A172 (cell line): ENCODE results near the gene PPP4R1. TPM values are rescaled to one million over a fixed set of nuclear protein-coding genes. Genes with fewer than 3 reads are reported as not detected.
"Not testable (repeated sequence)": the region's sequence is repeated elsewhere in the genome, so short reads cannot be mapped to it uniquely, and the experiment has no call there.

ENCODE experiments used
- DNase-seq: peaks from one replicate; pipeline ENCODE4 v3.0.0-alpha.2; 2015; ENCODE audit warnings: low spot score
- total RNA-seq: library from RNA; depleted of rRNA; stranded (reverse); fragments of >200 nt; shearing (Covaris generic); gene quantifications from 2 replicates; pipeline ENCODE4 v1.2.3, GENCODE V29; 2014; rRNA removed

The PPP4R1 gene, protein sequence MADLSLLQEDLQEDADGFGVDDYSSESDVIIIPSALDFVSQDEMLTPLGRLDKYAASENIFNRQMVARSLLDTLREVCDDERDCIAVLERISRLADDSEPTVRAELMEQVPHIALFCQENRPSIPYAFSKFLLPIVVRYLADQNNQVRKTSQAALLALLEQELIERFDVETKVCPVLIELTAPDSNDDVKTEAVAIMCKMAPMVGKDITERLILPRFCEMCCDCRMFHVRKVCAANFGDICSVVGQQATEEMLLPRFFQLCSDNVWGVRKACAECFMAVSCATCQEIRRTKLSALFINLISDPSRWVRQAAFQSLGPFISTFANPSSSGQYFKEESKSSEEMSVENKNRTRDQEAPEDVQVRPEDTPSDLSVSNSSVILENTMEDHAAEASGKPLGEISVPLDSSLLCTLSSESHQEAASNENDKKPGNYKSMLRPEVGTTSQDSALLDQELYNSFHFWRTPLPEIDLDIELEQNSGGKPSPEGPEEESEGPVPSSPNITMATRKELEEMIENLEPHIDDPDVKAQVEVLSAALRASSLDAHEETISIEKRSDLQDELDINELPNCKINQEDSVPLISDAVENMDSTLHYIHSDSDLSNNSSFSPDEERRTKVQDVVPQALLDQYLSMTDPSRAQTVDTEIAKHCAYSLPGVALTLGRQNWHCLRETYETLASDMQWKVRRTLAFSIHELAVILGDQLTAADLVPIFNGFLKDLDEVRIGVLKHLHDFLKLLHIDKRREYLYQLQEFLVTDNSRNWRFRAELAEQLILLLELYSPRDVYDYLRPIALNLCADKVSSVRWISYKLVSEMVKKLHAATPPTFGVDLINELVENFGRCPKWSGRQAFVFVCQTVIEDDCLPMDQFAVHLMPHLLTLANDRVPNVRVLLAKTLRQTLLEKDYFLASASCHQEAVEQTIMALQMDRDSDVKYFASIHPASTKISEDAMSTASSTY
- 107 and 125 TPM in 2 replicates for total RNA-seq

DNA sequence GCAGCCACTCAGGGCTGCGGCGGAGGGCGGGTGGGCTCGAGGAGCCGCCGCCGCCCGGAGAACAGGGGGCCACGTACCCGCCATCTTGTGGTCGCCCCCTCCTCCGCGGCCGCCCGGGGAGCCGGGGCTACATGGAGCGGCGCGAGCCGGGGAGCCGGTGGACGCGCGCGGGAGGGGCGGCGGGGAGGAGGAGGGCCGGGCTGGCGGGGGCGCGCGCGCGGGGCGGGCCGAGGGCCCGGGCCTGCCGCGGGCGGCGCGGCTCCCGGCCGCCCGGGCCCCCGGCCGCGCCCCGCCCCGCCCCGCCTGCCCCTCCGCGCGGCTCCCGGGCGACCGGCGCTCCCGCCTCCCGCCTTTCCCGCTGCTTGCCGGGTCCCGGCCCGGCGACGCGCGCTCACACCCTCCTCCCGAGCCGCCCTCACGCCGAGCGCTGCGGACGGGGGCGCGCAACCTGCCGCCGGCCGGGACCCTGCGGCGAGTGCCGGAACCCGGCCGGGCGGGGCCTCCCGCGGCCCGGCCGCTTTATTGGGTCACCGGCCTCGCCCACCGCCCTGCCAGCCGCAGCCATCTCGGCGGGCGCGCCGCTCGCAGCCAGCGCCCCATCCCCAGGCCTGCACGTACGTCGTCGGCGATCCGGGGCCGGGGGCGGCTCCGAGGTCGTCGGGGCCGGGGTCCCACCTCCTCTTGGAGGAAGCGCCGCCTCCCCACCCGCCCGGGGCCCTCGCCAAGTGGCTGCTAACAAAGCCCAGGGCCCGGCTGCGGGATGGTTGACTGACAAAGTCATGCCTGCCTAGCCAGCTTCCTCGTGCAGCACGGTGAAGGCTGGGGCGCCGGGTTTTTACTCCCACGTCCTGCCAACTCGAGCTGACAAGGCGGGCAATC lies at the start of gene PPP4R1:
Gene PPP4R1, minus strand, starts transcription at position 159 of the 879 bp plus-strand sequence. Its CDS starts 75 bp downstream, at position 84.
- DNase-seq = peak; percentile 58

DNA sequence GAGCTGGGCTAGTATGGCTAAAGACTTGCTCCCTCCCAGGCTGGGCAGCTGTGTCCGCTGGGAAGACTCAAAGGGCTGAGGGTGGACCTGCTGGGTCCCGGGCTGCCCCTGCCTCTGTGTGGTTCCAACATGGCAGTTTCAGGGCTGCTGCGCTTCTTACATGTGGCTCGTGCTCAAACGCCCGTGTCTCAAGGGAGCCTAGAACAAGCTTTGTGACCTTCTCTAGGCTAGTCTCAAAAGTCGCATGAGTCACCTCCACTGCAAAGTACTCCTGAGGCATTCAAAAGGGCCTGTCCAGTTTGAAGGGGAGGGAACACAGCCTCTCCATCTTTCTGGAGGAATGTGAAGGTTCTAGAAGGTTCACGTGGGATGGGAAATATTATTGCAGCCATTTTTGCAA lies 49.0 kb upstream of the PPP4R1 start:
- DNase-seq = no peak

DNA sequence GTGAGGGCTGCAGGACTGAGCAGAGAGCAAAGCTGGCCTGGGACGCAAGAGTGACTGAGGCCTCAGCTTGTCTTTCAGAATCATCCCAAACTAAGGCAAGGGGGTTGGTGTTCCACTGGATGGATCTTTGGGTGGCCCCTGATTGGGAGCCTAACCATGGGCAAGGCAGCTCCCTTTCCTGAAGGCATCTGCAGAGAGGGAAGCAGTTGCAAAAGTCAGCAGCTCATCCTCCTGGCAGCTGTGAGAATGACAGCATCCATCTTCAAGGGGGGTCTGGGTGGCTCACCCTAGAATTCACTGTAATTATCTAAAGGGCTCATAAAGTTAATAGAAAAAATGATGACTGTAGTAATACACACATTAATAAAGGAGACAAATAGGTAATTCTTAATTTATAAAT lies 47.2 kb upstream of the PPP4R1 start:
- no peak for DNase-seq

DNA sequence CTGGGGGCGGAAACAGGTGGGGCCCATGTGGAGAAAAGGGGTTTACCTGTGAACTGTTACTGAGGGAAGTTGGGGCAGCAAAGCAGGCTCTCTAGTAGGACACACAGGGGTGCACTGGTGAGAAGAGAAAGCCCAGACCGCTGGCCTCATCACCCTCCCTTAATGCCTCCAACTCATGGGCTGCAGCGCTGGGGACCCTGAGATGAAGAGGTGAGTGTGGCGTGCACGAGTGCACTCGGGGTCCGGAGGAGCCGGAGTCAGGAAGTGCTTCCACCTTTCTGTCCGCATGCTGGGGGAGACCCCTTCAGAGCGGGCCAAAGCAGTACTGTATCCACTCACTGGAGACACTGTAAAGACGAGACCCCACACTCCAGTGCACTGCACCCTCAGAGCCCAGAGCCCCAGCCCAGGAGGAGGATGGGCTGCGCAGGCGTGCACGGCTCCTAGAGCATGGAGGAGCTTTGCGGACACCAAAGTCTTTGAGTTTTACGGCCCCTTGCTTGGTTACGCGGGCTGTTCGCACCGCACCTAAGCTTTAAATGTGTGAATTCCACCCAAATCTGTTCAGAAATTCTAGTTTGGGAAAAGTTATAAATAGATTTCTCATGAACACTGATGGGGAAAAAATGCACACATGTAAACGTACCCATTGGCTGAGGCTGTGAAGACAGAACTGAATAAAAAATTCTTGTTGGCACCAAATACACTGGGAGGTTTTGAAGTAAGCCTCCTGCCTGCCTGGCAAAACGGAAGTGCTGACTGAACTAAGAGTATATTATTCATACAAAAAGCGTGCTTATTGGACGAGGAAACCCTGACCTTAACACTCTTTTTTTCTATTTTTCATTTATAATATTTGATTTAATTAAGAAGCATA lies 45.4 kb upstream of the PPP4R1 start:
- no peak for DNase-seq

DNA sequence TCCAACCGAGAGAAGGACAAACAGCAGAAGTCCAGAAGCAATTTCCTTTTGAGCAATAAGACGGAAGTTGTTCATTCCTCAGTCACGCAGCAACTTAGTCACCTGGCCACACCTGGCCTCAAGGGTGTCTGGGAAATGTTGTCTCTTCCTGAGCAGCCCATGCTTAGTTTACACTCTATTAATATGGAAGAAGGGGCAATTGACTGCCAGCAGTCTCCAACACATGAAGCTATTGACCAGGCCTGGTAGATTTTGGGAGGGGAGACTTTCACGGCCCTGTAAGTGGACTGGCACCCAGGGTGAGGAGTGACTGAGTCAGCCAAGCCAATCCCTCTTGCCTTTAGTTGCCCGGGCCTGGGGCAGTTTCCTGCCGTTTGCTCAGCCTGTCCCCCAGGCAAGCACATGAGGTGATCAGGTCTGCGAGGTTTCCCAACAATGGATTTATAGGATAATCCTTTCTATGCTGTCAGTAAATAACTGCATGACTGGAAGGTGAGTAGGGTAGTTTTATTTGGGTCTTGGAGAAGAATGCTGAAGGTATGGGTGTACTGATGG lies 43.8 kb upstream of the PPP4R1 start:
- no peak for DNase-seq

DNA sequence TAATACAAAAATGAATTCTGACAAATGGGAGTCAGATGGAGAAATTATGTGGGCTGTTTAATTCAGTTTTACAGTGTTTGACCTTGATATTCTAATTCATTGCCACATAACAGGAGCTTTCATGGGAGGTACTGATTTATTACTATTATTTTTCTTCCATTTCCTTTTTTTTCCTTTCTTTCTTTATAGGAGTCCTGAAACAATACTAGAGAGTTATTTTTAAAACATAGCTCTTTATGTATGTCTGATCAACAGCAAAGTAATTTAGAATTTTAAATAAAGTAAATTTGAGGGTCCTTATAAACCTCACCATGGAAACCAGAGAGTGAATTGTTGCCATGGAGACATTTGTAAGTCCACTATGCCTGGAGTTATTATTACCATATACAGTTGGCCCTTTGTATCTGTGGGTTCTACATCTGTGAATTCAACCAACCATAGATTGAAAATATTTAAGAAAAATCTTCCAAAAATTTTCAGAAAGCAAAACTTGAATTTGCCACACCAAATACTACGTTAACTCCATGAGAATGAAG lies 40.9 kb upstream of the PPP4R1 start:
- no peak for DNase-seq

DNA sequence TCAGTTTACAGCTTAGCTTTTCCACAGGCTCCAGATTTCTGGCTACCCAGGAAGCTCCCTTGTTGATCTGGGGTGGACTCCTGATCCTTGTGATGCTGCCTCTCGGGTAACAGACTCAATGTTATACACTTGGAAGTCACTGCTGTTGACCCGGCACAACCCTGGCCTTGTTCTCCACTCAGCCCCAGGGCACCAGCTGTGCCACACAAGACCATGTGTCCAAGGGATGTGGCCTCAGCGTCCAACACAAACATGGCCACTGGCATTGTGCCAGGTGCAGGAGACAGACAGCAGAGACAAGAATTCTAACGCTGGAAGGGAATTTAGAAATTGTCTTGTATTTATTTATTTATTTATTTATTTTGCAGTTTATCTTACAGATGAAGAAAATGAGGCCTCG lies 39.0 kb upstream of the PPP4R1 start:
- no peak for DNase-seq

DNA sequence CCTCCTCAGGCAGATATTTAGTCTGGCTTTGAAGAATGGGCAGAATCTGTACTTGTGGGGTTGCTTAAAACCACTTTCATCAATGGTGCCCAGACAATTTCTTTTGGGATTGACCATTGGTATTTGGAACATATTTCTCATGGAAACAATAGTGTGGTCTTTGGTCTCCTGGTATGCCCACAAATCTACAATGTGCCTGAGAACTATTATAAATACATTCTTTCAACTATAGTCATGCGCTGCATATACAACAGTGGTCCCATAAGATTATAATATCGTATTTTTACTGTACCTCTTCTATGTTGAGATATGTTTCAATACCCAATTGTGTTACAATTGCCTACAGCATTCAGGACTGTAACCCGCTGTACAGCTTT lies 34.8 kb upstream of the PPP4R1 start:
- no peak for DNase-seq

DNA sequence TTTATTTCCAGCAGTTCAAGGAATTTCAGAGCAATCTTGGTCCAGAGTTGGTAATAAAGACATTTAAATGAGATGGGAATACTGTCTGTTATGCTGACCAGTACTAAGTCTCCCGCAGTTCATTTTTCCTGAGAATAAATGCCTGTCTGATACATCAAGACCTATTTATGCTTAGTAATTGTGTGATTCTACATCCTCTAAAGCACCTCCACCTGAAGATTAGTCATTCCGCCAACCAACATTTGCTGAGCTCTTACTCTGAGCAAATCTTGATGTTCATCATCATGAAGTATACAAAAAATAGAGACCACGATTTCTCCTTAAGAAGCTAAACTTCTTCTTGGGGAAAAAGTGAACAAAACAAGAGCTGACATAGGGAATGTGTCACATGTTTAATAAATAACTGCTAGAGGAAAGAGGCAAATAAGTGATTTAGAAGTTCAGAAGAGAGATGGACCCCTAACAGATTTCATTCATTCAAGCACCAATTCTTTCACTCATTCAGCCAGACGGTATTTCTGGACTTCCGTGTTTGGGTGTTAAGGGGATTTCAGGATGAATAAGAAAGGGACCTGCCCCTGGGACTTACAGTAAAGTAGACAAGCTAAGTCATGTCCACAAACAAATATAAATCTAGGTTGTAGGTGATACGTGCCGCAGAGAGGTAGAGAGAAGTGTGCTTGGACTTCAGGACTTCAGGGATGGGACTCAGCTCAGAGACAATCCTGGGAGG lies 34.2 kb upstream of the PPP4R1 start:
- no peak for DNase-seq

DNA sequence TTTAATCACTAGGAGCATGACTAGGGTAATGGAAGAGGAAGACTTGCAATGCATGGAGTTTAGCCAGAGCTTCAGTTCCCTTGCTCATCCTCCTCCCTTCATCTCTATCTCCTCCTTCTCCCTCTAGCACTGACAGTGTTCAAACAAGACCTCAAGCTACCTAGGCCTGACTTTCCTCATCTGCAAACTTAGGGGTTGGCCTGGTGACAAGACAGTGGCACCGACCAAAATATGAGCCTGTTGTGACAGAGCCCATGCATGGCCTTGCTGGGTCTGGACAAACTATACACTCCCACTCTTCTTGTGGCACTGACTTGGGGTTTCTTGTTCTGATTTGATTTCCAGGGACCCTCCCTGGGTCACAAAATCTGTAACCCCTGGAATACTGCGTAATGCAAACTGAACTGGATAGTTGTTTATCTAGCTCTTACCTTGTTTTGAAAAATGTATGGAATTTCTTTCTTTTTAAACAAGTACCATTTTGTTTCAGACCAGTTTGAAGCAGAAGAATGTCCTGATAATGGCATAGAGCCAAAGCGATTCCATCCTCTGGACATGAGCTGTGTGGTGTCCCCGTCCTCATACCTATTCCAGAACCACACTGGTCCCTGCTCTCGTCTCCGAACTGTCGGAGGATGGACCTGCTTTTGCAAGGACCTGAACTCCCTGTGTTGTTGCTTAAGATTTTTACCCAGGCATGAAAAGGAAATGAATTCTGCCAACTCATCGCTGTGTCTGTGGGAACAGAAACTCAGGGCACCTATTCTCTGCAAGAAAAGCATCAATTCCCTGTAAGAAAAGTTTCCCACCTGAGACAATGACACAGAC lies 33.4 kb upstream of the PPP4R1 start:
- peak; percentile 28 for DNase-seq

DNA sequence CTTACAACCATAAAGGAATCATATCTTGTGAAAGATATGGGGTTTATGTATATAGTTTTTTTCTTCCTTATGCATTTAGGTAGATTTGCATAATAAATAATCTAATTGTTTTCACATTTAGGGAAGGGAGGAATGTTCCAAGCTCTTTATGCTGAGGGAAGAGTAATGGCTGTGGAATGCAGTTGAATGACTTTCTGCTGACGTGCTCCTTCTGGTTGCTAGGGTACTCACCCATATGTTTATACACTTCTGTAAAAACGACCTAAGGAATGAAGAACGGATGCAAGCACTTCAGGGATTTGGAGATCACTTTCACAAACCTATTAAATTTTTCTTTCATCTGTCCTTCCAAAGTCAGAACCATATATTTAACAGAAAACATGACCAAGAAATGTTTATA lies 29.2 kb upstream of the PPP4R1 start:
- DNase-seq = peak; percentile 96

DNA sequence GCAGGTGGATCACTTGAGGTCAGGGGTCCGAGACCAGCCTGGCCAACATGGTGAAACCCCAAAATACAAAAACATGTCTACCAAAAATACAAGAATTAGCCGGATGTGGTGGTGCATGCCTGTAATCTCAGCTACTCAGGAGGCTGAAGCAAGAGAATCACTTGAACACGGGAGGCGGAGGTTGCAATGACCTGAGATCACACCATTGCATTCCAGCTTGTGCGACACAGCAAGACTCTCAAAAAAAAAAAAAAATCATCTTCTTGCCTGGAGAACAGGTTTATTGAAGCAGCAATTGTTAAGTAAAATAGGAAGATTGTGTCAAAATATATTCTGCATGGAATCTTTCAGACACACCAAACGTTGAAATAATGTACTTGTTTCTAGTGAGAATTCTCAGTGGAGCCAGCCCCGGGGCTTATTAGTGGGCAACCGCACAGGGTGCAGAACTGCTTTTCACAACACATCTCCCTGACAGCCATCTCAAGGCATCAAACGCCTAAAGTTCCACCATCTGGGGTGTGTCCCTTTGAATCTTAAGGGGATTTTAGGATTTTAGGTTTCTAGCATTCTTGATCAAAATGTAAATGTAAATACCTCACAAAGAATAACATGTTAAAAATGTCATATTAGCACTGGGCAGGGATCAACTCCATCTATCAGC lies 28.6 kb upstream of the PPP4R1 start:
- DNase-seq = peak; percentile 46

DNA sequence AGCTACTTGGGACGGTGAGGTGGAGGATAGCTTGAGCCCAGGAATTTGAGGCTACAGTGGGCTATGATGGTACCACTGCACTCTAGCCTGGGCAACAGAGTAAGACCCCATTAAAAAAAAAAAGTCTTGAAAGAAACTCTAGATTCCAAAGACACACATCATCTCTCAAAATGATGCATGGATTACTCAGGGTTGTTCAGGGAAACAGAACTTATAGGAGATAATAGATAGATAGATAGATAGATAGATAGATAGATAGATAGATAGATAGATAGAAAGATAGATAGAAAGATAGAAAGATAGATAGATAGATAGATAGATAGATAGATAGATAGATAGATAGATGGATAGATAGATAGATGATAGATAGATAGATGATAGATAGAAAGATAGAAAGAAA lies 26.7 kb upstream of the PPP4R1 start:
- not testable (repeated sequence) for DNase-seq

DNA sequence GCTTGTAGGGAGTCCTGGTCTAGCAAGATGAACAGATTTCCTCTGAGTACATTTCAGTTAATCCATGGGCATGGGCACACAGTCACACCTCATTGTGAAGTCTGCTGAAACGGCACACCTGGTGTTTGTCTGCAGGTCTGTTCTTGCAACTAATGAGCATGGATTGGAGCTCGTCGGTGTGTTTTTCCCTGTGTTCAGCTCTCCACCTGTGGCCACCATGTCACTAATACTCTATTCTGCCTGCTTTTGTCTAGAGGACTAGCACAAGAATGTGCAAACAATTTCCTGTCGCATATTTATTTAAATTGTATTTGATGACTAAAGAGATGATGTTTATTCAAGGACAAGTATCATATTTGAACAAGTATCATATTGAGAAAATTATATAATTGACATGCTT lies 24.5 kb upstream of the PPP4R1 start:
- DNase-seq = no peak

DNA sequence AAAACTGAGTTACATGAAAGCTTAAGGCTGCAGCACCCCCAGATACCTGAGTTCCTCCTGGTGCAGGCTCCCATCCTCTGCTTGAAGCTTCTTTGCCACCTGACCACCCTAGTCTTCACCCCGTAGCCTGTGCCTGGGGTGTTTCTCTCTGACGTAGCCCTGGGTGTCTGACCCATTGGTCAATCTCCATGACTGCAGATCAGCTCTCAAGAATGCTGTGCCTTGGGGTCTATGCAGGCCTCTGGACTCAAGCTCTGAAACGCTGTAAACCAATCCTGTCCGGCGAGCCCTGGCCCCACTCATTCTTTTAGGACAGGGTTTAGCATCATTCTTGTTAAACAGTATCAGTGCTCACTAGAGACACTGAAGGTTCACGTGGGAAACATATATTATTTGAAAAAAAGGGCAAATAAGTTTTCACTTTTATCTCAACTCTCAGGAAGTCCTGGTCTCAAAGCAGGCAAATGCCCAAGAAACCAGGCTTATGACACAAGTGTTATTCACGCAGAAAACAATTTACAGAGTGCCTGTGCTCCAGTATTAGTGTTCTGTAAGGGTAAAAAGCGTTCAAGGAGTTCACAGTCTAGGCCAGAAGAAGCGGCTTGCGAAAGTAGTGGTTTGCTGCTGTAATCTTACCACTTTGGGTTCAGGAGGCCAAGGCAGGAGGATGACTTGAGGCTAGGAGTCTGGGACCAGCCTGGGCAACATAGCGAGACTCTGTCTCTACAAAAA lies 22.8 kb upstream of the PPP4R1 start:
- no peak for DNase-seq

DNA sequence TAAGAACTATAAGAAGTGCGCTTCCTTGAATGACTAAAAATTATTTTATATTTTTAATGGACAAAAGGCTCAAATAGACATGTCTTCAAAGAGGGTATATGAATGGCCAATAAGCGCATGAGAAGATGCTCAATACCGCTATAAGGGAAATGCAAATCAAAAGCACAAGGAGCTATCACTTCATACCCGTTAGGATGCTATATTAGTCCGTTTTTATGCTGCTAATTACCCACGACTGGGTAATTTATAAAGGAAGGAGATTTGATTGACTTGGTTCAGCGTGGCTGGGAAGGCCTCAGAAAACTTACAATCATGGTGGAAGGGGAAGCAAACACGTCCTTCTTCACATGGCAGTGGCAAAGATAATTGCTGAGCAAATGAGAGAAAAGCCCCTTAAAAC lies 20.5 kb upstream of the PPP4R1 start:
- DNase-seq = no peak

DNA sequence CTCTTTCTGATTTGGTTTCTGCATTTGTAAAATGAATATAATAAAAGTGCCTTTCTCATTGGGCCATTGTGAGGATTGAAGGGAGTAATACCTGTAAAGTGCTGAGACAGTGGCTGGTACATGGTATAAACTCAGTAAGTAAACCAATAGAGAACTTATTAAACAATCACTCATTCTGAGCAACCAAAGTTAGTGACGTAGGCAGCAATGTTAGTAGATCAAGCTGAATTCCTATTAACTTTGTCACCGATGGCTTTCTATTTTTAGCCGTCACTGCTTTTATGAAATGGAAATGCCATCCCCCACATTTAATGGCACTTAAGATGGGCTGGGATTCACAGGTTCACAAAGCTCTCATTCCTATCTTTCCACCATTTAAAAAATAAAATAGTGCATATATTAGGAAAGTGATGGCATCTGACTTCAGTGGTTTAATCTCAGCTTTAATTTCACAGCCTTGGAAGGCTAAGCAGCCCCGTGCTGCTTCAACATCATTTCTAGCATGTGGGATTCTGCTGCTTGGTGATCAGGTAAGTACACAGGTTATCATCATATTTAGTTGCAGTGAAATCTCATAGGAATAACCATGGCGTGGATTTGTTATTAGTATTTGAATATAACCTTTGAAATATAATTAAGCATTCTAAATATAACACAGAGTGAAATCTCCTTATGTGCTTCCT lies 17.6 kb upstream of the PPP4R1 start:
- peak; percentile 88 for DNase-seq
